Measurements from ENCODE around the gene RBCK1.

DNA sequence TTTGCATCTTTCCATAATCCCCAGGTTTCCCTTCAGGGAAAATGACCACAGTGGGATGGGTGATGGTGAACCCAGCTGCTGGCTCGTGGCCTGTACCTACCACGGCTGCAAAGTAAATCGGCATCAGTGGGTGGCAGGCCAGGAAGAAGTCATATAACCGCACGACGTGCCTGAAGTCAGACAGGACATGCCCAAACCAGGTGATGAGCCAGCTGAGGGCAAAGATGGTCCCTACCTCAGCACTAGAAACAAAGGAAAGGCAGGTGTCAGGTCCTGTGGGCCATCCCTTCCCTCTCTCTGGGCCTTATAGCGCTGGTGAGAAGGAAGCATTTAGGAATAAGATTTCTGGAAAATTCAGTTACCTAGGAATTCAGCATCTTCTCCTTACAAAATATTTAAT, 32.0 kb downstream of the RBCK1 start:
- TF ChIP-seq CTCF (IDR thresholded peaks at IDR 0.05) (no peak), EZH2 (IDR thresholded peaks at IDR 0.05; ENCODE audit: borderline replicate concordance, insufficient read depth, low read depth, low read length, poor library complexity, severe bottlenecking) (no peak)

Data from B cell (primary cell).